Fibroblast of skin of left biceps (primary cell): ENCODE data around the gene H2AZ2.
"Not testable (repeated sequence)": the region's sequence is repeated elsewhere in the genome, so short reads cannot be mapped to it uniquely, and the experiment has no call there.

ENCODE experiments used
- DNase-seq, 2 experiments: peaks; one replicate each; pipeline ENCODE4 v3.0.0-alpha.2; 2013; ENCODE audit warnings: low read depth in 2 of 2

The H2AZ2 gene

DNA sequence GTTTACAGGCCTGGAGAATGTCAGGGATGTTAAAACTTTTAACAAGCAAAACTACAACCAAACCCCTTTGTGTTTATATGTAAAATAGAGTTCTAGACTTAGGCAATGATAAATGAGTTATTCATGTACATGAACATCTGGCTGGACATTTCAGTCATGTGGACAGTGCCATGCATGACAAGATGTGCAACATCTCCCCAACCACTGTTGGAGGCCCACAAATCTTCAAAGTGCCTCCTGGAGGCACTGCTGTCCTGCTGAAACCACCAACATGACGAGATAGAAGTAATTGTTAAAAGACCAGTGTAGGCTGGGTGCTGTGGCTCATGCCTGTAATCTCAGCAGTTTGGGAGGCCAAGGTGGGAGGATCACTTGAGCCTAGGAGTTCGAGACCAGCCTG lies 33.0 kb downstream of the H2AZ2 start:
- no peak for DNase-seq

- no peak for DNase-seq
Observed at GRCh38 chr7:44811571-44811970, 36.3 kb downstream of the H2AZ2 start.

- no peak for DNase-seq
Observed at GRCh38 chr7:44811093-44811492, 36.8 kb downstream of the H2AZ2 start.

DNA sequence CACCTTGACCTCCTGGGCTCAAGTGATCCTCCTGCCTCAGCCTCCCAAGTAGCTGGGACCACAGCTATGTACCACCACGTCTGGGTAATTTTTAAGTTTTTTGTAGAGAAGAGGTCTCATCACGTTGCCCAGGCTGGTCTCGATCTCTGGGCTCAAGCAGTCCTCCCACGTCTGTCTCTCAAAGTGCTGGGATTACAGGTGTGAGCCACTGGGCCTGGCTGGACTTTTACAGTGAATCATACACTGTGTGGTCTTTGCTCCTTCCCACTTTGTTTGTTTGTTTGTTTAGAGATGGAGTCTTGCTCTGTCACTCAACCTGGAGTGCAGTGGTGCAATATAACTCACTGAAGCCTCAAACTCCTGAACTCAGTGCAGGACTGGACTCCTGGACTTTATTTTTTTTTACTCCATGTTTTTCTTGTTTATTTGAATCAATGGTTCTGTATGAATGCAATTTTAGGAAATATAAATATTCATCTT lies 38.9 kb downstream of the H2AZ2 start:
- no peak for DNase-seq

DNA sequence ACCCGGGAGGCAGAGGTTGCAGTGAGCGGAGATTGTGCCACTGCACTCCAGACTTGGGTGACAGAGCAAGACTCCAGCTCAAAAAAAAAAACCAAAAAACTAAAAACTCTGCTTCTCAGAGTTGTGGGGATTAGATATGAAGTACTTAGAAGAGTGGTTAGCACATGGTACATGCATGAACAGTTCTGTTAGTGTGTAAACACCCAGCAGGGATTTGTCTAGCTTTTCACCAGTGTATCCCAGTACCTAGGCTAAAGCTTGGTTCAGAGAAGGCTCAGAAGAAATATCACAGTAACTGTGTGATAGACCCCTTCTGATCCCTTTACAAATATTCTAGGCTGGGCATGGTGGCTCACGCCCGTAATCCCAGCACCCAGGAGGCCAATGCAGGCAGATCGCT lies 41.9 kb downstream of the H2AZ2 start:
- DNase-seq, result no peak

GRCh38 chr7:44803828-44804519 lies 43.9 kb downstream of the H2AZ2 start:
- DNase-seq, result not testable (repeated sequence)

GRCh38 chr7:44802418-44803025 lies 45.4 kb downstream of the H2AZ2 start:
- DNase-seq, result no peak

GRCh38 chr7:44801890-44802289 lies 46.0 kb downstream of the H2AZ2 start:
- DNase-seq, result no peak

GRCh38 chr7:44799939-44800338 lies 47.9 kb downstream of the H2AZ2 start:
- no peak for DNase-seq

DNA sequence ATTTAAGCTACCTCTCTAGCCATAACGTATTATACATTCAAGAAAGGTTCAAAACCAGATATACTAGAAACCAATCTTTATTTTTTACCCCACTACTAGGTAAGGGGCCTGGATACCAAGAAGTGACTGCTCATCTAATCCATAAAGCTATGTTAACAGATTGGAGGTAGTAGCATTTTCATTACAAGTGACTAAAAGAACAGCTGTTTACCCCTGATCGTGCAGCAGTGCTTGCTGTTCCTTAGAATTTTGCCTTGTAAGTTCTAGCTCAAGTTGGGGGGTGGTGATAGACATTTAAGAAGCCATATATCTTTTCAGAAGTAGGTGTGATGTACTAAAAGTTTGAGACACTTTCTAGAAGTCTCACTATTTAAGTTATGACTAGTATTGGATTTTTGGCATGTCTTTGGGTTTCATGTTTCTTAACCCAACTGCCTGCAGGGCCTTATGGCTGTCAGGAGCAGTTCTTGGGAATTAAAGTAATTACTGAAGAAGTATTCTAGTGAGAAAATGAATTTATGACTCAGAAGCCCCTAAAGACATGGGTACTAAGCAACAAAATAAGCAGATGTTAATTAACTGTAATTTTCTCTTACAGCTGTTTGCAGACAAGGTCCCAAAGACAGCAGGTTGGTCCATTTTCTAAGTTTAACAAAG lies 49.1 kb downstream of the H2AZ2 start:
- no peak for DNase-seq

DNA sequence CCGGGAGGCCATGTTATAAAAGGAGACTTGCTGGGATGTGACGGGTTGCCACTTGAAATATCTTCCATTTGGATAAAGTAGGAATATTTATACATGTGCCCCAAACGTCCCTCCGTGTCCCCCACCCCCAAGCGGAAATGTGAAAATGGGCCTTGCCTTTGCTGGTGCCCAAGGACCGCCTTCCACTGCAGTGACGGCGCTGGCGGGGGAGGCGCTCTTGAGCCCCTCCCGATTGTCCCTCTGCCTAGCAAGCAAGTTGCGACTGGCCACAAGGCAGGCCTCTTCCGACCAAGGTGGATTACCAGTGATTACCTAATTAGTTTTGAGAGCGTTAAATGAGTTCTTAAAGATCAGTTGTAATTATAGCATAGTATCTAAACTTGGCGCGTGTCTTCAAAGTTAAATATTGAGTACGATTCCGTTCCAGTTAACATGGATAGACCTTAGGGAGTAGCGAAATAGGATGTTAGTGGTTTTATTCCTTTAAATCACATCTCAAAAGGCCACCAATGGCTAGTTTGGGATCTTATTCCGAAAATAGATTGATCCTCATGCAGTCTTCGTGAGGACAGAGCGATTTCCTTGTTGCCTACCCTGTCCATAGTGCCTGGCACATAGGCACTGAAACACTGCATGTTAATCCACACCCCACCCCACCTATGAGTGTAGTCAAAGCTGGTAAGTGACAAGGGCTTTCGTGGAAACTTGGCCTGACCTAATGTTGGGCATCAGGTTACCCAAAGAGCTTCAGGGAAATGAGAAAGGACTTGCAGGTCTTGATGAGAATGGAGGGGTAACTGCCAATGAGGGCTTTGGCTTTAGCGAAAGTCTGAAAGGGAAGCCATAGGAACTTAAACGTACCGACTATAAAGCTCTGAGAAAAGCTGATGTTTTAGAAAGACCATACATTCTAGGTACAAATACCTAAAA lies 50.3 kb downstream of the H2AZ2 start:
- DNase-seq, result peak in 1 of 2 experiments; percentile 62

DNA sequence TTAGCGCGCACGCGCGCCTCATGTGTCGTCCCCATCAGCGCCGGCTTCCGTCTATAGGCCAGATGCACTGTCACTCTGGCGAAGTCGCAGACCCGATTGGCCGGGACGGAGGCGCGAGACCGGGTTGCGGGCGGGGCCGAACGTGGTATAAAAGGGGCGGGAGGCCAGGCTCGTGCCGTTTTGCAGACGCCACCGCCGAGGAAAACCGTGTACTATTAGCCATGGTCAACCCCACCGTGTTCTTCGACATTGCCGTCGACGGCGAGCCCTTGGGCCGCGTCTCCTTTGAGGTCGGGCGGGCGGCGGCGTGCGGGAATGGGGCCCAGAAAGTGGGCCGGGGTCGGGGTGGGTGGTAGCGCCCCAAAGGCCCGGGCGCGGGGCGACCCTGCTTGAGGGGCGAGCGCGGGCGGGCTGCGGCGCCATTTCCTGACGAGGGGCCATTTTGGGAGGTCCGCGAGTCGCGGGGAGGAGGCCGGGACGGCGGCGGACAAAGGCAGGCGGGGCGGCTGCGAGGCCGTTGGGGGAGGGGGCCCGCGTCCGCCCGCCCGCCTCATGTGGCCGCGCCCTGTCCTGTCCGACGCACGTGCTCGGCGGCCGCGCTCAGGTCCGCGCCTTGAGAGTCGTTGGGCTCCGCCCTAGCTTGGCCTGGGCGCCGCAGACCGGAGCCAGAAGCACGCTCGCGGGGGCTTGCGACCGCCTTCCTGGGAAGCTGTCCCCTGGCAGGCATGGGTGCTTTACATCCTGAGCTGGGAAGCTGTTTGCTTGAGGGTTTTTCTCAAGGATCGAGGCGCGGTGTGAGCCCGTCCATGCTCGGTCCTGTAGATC lies 51.2 kb downstream of the H2AZ2 start, which contains the start of gene PPIA:
Gene PPIA, plus strand, starts transcription at position 178 of the 825 bp plus-strand sequence. Its CDS starts 44 bp downstream, at position 222.
- peak; percentile 98 for DNase-seq

GRCh38 chr7:44796034-44796503 lies 51.8 kb downstream of the H2AZ2 start:
- DNase-seq, result no peak

DNA sequence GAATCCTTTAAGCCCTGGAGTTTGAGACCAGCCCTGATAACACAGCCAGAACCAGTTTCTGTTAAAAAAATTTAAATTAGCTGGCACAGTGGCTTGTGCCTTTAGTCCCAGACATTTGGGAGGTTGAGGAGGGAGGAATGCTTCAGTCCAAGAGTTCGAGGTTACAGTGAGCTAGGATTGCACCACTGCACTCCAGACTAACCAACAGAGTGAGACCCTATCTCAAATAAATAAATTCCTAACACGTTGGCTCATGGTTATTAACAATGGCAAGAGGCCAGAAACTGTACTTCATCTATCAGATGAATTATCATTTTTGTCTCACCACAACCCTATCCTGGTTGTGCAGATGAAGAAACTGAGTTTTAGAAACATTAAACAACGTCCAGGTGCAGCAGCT lies 53.6 kb downstream of the H2AZ2 start:
- DNase-seq, result no peak

DNA sequence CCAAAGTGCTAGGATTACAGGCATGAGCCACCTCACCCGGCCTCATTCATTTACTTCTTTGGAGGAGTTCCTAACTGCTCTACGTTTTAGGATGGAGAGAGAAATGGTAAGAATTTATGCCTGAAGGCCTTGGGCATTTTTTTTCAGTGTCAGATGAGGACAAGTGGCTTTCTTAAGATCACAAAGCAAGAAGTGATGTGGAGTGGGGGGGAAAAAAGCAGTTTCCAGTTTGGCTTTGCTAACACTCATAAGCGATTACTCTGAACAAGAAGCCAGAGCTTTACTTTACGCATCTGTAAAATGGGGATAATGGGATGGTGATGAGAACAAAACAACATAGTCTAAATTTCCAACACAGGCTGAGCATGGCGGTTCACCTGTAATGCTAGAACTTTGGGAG lies 54.0 kb downstream of the H2AZ2 start:
- no peak for DNase-seq

DNA sequence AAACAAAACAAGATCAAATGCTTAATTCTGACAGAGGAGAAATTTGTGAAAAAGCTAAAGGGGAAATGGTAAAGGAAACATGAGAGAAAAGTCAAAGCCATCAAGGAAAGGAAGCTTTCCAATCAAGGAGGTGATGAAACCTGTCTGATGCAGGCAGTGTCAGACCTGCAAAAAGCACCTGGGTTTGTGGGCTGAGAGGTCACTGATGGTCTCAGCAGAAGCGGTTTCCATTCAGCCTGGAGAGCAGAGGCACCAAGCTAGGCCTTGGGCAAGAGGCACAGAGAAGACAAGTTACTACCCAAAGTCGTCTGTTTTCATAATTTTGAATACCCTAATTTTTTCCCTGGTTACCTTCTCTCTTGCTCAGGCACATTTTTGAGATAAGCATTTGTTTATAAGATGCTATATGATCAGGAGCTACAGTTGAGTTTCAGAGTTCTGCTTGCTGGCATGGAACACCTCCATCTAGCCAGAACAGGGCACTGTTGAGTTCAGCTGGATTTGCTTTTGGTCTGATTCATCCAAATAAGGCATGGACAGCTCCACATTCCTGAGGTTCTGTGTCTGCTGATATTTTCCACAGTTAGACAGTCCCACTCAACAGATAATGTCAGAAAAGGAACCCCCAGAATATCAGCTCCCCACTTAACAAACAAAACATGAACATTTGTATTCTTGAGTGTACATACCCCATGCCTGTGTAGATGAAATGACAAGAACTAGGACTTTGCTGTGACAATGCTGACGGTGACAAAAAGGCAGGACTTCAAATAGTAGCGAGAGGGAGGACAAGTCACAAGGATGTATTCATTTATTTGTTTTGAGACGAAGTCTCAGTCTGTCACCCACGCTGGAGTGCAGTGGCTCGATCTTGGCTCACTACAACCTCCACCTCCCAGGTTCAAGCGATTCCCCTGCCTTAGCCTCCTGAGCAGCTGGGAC lies 56.3 kb downstream of the H2AZ2 start:
- no peak for DNase-seq

- DNase-seq, result no peak
Observed at GRCh38 chr7:44789990-44790389, 57.9 kb downstream of the H2AZ2 start.

GRCh38 chr7:44787762-44788161 lies 60.1 kb downstream of the H2AZ2 start:
- DNase-seq, result no peak

DNA sequence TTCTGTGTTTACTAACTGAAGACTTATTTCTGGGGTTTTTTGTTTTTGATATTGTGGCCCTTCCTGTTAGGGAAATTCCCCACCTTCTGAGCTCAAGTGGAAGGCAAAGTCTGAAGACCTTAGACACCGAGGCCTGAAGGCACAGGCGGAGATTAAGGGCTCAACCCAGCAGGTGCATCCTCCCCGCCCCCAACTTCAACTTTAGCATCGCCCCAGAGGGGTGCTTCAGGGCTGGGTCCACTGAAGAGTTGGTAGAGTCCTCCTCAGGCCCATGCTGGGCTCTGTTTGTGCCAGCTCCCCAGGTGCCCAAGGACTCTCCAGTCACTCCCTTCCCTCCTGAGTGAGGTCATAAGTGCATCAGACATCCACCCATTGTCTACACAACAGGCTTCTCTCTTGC lies 60.8 kb downstream of the H2AZ2 start:
- no peak for DNase-seq

- not testable (repeated sequence) for DNase-seq
Observed at GRCh38 chr7:44785218-44785617, 62.7 kb downstream of the H2AZ2 start.
